Measurements from ENCODE around the gene CHD1. TPM values are rescaled to one million over a fixed set of nuclear protein-coding genes. Genes with fewer than 3 reads are reported as not detected.

Gene CHD1
- polyA plus RNA-seq, 4 donors, result 57.7 to 81.8 (median 67.9) TPM

DNA sequence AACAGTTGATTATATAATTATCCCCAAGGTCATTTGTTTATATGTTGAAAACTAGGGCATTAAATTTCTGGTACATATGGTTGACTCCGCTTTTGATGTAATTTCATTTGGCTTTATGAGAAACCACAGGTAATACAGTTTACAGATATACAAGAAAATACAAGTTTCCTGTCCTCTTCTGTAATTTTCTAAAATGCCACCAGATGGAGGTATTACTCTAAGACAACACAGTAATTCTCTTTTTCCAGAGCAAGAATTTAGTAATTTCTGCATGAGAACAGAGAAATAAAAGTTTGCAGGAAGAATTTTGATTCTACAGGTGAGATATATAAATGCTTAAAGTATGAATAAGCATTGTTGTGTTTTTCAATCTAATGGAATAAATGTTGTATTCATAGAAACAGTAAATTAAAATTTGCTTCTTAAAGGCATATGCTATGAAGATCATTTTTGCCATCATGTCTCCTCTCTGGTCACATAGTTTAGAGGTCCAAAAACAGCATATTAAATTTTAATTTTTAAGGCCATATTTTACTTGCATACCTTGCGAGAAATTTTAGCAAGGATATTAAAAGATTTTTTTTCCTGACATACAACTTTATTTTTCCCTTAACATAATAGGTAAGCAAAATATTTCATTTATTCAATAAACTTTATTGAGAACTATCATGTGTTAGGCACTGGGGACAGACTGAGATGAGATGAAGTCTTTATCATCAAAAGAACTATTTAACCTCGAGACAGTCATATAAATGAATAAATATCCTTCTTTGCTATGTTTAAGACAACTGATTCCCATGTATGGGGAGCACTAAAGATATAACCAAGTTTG lies 22.7 kb downstream of the CHD1 start:
- DNase-seq (ENCODE audit: low read depth in 4 of 4, low spot score in 2 of 4), result peak in 1 of 4 donors; percentile 37

DNA sequence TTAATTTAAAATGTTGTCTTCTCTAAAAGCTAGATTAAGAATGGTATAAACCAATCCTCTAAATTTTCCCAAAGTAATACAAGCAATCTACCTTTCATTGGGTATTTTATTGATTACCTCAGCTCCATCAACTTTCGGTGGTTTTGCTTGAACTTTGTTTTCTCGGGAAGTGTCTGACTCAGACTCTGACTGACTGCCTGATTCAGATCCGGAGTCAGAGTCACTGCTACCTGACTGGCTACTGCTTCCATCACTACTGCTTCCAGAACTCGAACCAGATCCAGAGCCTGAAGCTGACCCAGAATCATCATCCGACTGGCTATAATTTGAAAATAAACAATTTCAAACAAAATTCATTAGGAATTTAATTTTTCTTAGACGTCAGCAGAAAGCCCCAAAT lies 24.0 kb downstream of the CHD1 start:
- DNase-seq (ENCODE audit: low read depth in 4 of 4, low spot score in 2 of 4), result no peak

DNA sequence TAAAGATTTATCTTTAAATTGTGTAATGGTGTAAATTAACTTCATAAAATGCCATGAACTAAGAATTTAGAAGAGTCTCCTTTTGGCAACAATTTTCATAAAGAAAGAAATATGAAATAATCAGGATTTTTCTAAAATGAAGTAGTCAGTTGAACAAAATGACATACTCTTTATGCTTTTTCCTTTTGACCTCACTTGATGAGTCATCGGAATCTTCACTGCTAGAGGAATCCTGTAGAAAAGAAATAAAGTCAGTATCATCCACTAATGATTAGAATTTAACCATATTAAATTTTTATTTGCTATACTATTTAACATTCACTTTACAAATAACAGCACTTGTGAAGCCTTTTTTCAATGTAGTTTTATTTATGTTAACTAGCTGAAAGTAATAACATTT lies 26.1 kb downstream of the CHD1 start:
- no peak for DNase-seq (ENCODE audit: low read depth in 4 of 4, low spot score in 2 of 4)

DNA sequence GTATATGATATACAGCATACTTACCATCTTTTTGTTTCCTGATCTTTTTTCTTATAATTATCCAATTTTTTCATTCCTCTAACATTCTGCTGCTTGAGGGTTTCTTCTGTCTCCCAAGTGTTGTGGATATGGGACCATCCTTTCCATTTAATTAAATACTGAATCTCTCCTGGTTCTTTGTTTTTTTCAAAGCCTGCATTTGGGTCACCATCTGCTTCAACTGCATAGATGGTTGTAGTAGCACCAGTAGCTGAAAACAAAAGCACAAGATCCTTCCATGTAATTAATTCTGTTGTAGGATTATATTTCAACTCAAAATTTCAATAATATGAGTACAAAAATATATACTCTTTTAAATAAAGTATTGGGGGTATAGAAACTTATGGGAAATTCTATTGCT lies 29.4 kb downstream of the CHD1 start:
- DNase-seq (ENCODE audit: low read depth in 4 of 4, low spot score in 2 of 4), result no peak

DNA sequence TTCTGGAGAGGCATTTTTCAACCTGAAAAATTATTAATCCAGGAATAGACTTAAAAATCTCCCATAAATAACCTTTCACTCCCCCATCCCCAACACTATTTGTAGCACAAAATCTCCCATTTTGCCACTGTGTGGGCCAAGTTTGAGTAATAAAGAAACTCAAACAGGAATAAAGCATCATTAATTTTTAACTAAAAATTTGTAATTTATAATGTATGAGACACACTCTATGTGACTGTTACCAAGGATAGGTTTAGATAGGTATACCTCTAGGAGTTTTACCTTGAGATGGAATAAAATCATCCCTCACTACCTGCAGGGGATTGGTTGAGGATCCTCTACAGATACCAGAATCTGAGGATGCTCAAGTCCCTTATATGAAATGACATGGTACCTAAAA lies 30.1 kb downstream of the CHD1 start:
- no peak for DNase-seq (ENCODE audit: low read depth in 4 of 4, low spot score in 2 of 4)

DNA sequence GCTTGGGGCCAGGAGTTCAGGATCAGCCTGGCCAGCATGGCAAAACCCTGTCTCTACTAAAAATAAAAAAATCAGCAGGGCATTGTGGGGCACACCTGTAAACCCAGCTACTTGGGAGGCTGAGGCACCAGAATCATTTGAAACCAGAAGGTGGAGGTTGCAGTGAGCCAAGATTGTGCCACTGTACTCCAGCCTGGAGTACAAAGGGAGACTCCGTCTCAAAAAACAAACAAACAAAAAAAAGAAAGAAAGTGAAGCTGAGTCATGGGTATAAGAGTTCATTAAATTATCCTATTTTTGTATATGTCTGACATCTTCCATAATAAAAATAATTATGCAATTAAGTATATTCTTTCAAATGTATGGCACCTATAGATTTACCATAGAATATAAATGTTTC lies 37.2 kb downstream of the CHD1 start:
- DNase-seq (ENCODE audit: low read depth in 4 of 4, low spot score in 2 of 4), result no peak

DNA sequence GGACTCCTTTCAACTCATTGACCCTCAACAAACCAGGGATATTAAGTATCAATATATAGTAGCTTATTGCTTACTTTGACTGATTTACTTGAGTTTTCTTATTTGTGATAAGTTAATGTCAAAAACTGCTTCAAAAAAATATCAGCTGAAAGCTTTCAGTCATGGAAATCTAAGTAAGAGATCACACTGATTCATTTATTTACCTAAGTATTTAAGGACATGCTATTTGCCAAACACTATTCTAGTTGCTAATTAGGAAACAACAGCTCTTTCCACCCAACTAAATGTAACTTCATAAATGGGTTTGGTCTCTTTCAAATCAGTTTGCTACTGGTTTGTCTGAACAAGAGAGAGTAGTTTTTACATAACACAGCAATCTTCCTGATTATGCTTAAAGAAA lies 48.2 kb downstream of the CHD1 start:
- DNase-seq (ENCODE audit: low read depth in 4 of 4, low spot score in 2 of 4), result no peak

DNA sequence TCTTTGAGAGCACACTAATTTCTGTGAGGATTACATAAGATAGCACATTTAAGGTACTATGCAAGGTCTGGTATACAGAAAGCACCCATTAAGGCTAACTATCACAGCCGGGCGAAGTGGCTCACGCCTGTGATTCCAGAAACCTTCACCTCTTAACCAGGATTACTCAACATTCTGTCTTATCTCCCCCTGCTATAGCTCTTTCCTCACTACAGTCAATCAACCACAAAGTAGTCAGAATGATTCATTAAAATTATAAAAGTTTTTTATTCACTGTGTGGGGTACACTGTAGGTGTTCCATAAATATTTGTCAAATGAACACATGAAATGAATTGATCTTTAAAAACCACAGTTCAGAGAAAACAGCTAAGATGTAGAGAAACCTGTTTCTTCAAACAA lies 48.7 kb downstream of the CHD1 start:
- no peak for DNase-seq (ENCODE audit: low read depth in 4 of 4, low spot score in 2 of 4)

DNA sequence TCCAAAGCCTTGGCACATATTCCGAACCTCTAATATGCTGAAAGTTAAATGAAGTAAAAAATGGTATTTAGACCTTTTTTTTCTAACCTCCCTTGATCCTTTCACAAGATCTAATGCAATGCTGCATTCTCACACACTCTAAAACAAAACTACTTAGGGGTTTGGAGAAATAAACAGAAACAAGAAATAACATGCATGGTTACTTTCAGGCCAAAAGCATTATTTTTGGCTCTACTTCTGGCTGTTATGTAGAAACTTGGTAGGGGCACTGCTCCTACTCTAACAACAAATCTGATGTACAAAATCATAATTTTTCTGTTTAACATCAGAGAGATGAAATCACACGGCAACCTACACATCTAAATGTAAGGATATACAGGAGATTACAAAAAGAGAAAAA lies 51.2 kb downstream of the CHD1 start:
- DNase-seq (ENCODE audit: low read depth in 4 of 4, low spot score in 2 of 4), result no peak

DNA sequence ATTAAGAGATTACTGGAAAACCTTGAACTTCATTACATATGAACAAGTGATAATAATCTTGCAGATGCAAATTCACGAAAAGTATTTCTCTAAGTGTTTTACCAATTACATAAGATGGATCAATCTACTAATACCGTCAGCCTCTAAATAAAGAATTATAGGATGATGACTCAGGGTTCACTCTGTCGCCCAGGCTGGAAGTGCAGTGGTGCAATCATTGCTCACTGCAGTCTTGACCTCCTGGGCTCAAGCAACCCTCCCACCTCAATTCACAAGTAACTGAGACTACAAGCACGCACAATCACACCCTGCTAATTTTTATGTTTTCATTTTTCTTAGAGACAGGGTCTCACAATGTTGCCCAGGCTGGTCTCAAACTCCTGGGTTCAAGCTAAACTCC lies 56.1 kb downstream of the CHD1 start:
- DNase-seq (ENCODE audit: low read depth in 4 of 4, low spot score in 2 of 4), result no peak

DNA sequence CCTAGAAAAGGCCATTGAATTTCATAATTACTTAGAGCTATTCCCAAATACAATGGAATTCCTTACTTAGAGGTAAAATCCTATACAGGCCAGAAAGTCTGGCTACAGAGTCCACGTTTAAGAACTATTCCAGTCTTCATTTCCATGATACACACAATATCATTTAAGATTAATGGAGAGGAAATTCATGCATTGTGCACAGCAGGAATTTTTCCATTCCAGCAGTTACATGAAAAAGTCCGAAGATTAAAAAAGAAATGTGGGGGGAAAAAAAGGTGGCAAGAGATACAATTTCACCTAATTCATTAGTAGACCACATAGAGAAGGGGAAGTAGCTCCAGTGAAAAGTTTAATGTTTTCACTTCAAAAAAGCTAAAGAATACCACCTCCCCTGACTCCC lies 63.1 kb downstream of the CHD1 start:
- DNase-seq (ENCODE audit: low read depth in 4 of 4, low spot score in 2 of 4), result peak in 2 of 4 donors; percentile 10 to 16

DNA sequence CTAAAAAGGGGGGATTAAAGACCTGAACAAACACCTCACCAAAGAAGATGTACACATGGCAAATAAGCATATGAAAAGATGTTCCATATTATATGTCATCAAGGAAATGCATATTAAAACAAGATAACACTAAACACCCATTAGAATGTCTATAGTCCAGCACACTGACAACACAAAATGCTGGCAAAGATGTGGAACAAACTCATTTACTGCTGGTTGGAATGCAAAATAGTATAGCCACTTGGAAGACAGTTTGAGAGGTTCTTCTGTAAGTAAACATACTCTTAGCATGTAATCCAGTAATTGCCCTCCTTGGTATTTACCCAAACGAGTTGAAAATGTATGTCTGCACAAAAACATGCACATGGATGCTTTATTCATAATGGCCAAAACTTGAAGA lies 81.8 kb downstream of the CHD1 start:
- no peak for DNase-seq (ENCODE audit: low read depth in 4 of 4, low spot score in 2 of 4)

DNA sequence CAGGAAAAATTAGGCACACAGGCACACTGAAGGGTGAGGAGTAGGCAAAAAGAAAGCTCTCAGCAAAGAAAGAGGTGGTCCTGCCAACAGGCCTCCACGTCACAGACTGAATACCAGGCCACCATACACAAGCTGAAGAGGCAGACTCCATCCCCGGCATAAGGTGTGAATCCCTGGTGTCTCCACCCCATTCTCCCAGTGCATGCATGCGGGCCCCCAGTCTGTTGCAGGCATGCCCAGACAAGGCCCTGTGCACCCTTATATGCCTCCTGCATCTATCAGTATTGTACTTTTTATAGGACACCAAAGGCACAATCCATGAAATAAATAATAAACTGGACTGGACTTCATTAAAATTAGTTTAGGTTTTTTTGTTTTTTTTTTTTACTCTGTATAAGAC lies 82.3 kb downstream of the CHD1 start:
- DNase-seq (ENCODE audit: low read depth in 4 of 4, low spot score in 2 of 4), result no peak

DNA sequence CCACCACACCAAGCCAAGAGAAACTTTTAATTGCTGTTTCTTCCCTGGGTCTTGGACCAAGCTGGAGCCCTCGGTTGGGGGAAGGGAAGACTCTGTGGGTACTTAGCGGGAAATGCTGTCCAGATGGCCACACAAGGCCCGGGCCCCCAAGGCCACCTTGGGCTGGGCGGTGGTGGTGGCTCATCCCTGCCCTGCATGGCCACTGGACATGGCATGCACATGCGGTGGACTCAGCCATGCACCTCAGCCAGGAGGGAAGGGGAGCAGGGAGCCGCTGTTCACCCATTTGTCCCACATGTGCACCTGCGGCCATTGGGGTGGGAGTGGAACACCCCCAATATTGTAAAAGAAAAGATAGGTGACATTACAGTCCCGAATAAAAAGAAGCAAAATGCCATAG lies 82.9 kb downstream of the CHD1 start:
- no peak for DNase-seq (ENCODE audit: low read depth in 4 of 4, low spot score in 2 of 4)

DNA sequence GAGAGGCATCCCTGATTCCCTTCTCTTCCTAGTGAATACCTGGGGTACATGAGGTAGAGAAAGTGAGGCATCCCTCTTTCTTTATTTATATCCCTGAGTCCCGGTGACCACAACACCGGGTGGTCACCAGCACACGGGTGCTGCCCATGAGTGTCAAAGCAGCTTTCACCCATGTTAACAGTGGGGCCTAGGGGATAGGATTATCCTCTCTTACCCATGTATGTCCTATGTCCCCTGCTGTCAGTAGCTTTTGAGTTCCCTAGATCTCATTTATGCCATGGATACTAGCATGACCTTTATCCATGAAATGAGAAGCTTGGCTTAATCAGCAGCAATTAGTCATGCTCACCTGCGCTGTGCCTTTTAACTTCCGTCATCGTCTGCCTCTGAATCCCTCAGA lies 83.9 kb downstream of the CHD1 start:
- DNase-seq (ENCODE audit: low read depth in 4 of 4, low spot score in 2 of 4), result no peak

DNA sequence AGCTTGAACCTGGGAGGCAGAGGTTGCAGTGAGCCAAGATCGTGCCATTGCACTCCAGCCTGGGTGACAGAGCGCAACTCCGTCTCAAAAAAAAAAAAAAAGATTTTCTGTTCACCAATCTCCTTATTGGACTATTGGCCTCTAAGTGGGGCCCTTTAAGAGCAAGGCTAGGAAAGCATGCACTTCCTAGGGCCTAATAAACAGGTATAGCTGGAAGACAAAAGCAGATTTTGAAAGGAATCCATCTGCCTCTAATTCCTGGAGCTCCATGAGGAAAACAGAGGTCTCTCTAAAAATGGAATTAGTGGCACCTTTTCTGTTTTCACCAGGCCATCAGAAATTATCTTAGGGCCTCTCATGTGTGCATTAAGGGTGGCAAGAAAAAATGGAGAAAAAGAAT lies 85.3 kb downstream of the CHD1 start:
- DNase-seq (ENCODE audit: low read depth in 4 of 4, low spot score in 2 of 4), result no peak

DNA sequence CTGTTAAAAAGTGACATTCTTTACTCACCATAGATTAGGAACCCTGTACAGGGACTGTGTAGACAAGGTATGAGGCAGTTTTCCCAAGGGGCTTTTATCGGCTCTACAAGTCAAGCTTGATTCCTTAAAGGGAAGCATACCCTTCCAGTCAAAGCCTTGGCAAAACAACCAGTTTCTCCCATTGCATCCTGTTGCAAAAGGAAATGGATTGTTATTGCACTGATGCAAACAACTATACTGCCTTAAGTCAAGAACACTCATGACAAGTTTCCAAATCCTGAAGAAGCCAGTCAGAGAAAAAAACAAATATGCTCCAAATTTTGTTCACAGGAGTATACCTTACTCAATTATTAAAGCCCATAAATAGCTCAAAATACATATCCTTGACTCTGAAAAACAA lies 87.9 kb downstream of the CHD1 start:
- DNase-seq (ENCODE audit: low read depth in 4 of 4, low spot score in 2 of 4), result no peak

DNA sequence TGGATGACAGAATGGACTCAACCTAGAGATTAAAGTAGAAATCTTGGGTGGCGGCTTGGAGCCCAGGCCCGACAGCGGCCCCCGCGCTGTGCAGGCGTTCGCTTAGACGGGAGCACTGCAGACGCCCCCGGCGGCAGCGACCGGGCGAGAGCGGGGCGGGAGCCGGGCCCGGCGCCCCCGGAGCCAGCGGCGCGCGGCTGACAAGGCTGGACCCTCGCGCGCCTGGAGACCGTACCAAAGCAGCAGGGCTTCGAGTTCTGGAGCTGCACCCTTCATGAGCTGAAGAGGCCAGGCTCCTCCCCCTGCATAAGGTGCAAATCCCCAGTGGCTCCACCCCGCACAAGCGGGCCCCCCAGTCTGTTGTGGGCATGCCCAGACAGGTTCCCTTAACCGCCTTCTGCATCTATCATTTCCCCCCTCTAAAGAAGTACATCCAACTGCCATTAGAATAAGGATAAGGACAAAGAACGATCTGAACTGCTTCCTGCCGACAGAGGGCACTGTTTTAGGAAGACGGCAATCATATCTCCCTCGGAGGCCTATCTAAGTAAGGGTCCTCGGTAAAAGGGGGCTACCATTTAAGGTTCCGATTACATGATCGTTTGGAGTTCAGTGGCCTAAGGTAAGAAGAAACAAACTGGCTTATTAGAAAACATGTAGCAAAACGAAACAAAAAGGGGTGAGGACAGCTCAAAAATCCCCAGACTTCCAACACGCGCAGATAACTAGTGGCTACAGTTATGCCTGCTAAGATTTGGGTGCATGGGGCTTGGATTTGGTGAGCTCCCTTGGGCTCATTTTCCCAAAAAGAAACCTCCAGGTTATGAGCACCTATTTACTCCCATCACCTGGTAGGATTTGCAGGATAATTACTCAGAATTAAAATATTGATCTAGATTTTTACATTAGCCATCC lies 89.1 kb downstream of the CHD1 start:
- peak in 3 of 4 donors; percentile 16 to 22 (median 16) for DNase-seq (ENCODE audit: low read depth in 4 of 4, low spot score in 2 of 4)

DNA sequence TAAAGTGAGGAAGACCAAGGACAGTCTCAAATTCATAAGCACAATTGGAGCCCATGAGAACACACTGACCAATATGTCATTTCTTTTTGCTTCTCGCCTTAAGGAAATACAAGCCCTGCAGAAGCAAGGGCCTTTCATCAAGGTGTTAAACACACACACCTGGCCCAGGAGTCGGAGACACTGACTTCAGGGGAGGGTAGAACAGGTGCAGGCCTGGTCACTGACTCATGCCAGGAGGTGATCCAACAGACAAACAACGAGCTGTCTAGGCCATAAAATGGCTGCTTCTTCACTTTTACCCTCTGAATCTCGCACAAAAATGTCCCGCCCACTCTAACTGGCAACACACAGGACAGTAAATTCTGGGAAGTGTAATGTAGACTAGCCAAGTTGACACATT lies 92.6 kb downstream of the CHD1 start:
- DNase-seq (ENCODE audit: low read depth in 4 of 4, low spot score in 2 of 4), result no peak

DNA sequence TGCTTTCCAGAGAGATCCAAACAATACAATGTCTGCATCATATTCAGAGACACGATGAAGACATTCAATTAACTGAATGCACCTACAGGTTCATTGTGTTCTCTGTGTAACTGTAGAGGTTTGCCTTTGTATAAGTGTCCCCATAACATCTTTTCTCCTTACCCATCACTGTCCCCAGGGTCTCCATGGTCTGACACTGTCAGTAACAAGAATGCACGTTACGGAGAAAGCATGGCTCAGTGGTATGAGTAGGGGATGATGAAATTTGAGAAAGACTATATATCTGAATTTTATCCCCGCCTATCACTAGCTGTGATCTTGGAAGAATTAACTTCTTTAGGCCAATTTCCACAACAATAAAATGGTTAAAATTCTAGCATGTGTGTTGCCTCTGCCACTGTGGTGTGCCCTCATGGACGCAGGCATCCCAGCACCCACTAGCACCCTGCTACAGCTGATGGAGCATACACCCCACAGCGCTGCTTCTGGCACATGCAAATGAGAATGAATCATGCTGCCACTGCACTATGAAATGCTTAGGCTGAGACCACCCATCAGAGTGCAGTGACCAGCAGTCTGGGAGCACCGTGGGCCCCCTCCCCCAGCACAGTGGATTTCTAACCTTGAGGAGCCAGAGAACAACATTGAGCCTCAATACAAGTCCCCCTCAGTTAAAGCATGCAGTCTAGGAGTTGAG lies 101.1 kb downstream of the CHD1 start:
- no peak for DNase-seq (ENCODE audit: low read depth in 4 of 4, low spot score in 2 of 4)

DNA sequence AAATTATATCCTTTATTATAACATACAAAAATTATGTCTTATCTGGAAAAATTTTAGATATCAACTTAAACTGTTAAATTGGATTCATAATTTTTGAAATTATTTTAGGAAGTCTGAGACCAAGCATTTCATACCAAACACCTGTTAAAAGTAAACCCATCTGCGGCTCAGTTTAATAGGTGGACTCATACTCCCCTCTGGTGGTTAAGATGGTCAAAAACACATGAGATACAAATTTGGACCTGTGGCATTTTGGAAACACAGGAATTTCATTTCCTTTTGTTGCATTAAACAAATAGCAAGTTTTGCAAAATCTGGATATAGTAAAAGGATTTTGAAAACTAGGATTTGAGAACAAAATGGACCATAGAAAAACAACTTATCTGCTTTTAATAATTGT lies 101.6 kb downstream of the CHD1 start:
- DNase-seq (ENCODE audit: low read depth in 4 of 4, low spot score in 2 of 4), result peak in 1 of 4 donors; percentile 25
